BJ (cell line): ENCODE data around the gene FHIP2A. TPM values are rescaled to one million over a fixed set of nuclear protein-coding genes. Genes with fewer than 3 reads are reported as not detected.
"Not testable (repeated sequence)": the region's sequence is repeated elsewhere in the genome, so short reads cannot be mapped to it uniquely, and the experiment has no call there.

ENCODE experiments used
- CTCF ChIA-PET: fragments of 350-600 bp; formaldehyde crosslinking; extraction: SDS; loops from one replicate; lab custom pipeline; 2021; ENCODE audit warnings: antibody characterized with exemption, inconsistent platforms; lab: Yijun Ruan, JAX
- POLR2A ChIA-PET: fragments of 300-600 bp; sonication (Branson Sonifier 250); formaldehyde crosslinking; extraction: SDS; loops from one replicate; lab custom pipeline; 2021; ENCODE audit warnings: antibody characterized with exemption; lab: Charles Lee
- DNase-seq: peaks from one replicate; pipeline ENCODE4 v3.0.0-alpha.2; 2011; ENCODE audit warnings: low read depth
- H3K27me3 ChIP-seq: 2 replicates; pipeline ENCODE4 v1.6.0; 2011; ENCODE audit warnings: low read length; ENCODE audit not compliant: control insufficient read depth, insufficient read depth
- H3K36me3 ChIP-seq: 2 replicates; pipeline ENCODE4 v1.5.1; 2011; ENCODE audit warnings: low read length; ENCODE audit not compliant: control insufficient read depth, insufficient read depth
- H3K4me3 ChIP-seq: 2 replicates; pipeline ENCODE4 v1.5.1; 2011; ENCODE audit warnings: low read depth, mild to moderate bottlenecking, control low read depth, low read length
- polyA minus RNA-seq: library from RNA; depleted of rRNA, polyadenylated mRNA; stranded (reverse); fragments of >200 nt; gene quantifications from 2 replicates; pipeline ENCODE4 v1.2.3, GENCODE V29; 2011; rRNA and poly(A)+ RNA removed
- polyA plus RNA-seq: library from polyadenylated mRNA; depleted of rRNA; stranded (reverse); fragments of >200 nt; gene quantifications from 2 replicates; pipeline ENCODE4 v1.2.3, GENCODE V29; 2011; rRNA removed
- TF ChIP-seq, protein P1 (sequence below): IDR thresholded peaks from 2 replicates; pipeline ENCODE4 v1.5.1; 2011; ENCODE audit warnings: low read depth, mild to moderate bottlenecking, control low read depth, inconsistent platforms, low read length, moderate library complexity; ENCODE audit not compliant: insufficient read depth

FHIP2A gene, protein sequence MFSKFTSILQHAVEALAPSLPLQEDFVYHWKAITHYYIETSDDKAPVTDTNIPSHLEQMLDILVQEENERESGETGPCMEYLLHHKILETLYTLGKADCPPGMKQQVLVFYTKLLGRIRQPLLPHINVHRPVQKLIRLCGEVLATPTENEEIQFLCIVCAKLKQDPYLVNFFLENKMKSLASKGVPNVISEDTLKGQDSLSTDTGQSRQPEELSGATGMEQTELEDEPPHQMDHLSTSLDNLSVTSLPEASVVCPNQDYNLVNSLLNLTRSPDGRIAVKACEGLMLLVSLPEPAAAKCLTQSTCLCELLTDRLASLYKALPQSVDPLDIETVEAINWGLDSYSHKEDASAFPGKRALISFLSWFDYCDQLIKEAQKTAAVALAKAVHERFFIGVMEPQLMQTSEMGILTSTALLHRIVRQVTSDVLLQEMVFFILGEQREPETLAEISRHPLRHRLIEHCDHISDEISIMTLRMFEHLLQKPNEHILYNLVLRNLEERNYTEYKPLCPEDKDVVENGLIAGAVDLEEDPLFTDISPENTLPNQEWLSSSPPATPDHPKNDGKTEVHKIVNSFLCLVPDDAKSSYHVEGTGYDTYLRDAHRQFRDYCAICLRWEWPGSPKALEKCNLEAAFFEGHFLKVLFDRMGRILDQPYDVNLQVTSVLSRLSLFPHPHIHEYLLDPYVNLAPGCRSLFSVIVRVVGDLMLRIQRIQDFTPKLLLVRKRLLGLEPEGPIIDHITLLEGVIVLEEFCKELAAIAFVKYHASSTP
- polyA plus RNA-seq (13.4 and 22.2 TPM in 2 replicates), polyA minus RNA-seq (35.5 TPM in 2 replicates)

DNA sequence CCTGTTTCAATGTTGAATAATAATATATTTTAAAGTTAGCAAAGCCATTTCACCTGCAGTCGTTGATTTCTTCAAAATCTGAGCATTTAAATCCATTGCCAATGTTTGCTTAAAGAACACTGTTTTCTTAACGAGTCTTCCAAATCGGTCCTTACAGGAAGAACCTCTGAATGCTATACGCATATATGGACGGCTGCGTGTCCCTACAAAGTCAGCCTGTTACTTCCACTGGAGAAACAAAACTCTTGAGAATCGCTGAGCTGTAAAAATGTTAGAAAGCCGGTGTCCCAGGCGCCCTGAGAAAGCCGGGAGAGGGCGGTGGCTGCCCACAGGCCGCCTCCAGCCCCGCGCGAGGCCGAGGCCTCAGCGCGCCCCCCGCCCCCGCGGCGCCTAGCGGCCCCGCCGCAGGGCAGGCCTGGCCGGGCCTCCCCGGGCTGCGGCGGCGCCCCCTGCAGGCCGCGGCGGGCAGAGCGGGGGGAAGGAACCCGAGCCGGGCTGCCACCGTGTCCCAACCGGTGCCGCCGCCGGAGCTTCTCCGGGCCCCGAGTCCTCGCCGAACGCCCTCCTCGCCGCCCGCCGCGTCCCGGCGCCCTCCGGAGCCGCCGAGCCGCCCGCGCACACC, at the start of gene FHIP2A:
TSS of gene FHIP2A (plus strand) at position 488 of the 622 bp plus-strand sequence. CDS start 299 bp downstream, outside the sequence.
- ChIA-PET CTCF (interaction anchor here (0.6 to 2.7 kb wide), 31 partner anchors 8 to 517 kb away, joined by 3 to 16 read pairs (median 4); no protein-coding TSS in a partner anchor), POLR2A (interaction anchor here (1.0 kb wide), 1 partner anchor 10 kb away, joined by 3 read pairs; no protein-coding TSS in a partner anchor)
- H3K27me3 ChIP-seq: no peaks in the 10 kb centered on the region
- no peaks in the 10 kb centered on the region for H3K36me3 ChIP-seq
- DNase-seq: no peak
- H3K4me3 ChIP-seq: peak within 1 kb of the TSS; percentile 86
- TF ChIP-seq, protein P1, sequence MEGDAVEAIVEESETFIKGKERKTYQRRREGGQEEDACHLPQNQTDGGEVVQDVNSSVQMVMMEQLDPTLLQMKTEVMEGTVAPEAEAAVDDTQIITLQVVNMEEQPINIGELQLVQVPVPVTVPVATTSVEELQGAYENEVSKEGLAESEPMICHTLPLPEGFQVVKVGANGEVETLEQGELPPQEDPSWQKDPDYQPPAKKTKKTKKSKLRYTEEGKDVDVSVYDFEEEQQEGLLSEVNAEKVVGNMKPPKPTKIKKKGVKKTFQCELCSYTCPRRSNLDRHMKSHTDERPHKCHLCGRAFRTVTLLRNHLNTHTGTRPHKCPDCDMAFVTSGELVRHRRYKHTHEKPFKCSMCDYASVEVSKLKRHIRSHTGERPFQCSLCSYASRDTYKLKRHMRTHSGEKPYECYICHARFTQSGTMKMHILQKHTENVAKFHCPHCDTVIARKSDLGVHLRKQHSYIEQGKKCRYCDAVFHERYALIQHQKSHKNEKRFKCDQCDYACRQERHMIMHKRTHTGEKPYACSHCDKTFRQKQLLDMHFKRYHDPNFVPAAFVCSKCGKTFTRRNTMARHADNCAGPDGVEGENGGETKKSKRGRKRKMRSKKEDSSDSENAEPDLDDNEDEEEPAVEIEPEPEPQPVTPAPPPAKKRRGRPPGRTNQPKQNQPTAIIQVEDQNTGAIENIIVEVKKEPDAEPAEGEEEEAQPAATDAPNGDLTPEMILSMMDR: peak; percentile 32; the same call in 1 of the 2 replicates

DNA sequence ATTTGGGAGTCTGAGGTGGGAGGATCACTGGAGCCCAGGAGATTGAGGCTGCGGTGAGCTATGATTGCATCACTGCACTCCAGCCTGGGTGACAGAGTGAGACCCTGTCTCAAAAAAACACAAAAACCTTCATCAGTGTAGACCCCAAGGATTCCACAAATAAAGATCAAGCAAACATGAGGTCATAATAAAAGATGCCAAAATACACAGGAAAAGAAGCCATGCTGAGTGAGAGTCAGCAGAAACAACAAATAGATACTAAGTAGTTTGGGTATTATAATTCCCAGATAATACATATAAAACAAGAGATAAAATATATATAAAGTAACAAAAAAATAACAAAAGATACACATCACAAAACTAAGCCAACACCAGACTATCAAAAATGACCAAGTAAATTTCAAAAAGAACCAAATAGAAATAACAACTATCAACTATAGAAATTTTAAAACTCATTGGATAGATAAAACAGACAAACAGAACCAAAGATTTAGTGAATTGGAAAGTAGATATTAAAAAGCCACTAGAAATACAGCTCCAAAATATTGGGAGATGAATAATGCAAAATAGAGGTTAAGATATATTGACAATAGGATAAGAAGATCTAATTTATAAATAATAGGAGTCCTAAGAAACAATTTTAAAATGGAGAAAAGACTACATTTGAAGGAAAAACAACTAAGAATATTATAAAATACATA, 48.9 kb upstream of the FHIP2A start:
- TF ChIP-seq, protein P1: no peak
- Histone ChIP-seq H3K36me3 (no peaks in the 10 kb centered on the region), H3K4me3 (no peak overlapping the region), H3K27me3 (no peaks in the 10 kb centered on the region)
- no peak for DNase-seq
- ChIA-PET POLR2A (no interaction called here), CTCF (no interaction called here)

DNA sequence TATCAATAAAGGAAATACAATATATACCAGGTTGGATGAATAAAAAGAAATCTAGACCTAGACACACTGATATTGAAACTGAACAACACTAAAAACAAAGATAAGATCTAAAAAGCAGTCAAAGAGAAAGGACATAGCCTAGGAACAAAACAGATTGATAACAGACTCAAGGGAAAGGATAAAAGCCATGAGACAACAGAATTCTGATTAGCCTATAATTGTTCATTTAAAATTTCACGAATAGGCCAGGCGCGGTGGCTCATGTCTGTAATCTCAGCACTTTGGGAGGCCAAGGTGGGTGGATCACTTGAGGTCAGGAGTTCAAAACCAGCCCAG, 48.4 kb upstream of the FHIP2A start:
- Histone ChIP-seq H3K27me3 (no peaks in the 10 kb centered on the region), H3K36me3 (no peaks in the 10 kb centered on the region), H3K4me3 (no peak overlapping the region)
- TF ChIP-seq, protein P1: no peak
- no peak for DNase-seq
- POLR2A ChIA-PET: no interaction called here
- CTCF ChIA-PET: no interaction called here

DNA sequence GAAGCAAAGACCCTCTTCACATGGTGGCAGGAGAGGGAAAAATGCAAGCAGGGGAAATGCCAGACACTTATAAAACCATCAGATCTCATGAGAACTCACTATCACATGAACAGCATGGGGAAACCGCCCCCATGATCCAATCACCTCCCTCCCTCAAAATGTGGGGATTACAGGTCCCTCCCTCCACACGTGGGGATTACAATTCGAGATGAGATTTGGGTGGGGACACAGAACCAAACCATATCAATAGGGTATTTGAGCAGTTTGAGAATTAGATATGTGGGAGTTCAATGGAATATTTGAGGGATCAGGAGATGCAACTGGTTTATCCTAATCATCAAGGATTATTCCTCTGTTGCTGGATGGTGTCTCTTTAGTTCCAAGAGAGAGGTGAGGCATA, 46.5 kb upstream of the FHIP2A start:
- DNase-seq, CTCF ChIA-PET: not testable (repeated sequence)

DNA sequence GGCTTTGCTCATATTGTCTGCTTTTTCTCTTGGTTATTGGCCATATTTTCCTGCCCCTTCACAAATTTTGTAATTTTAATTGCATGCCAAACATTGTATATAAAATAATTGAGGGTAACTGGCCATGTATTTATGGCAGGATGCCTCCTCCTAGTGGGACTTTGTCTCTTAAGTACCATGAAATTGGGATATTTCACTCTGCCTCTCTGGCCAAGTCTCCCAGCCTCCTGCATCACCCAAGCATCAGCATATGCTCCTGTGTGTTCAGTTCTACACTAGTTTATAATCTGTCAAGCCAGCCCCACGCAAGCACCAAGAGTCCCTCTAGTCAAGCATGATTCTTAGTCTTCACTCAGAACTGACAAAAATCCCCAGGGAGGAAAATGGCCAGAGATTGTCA, 44.2 kb upstream of the FHIP2A start:
- no peaks in the 10 kb centered on the region for H3K27me3 ChIP-seq
- ChIA-PET CTCF (interaction anchor here (1.0 kb wide), 1 partner anchor 473 kb away, joined by 3 read pairs; no protein-coding TSS in a partner anchor), POLR2A (no interaction called here)
- no peak for DNase-seq
- no peak overlapping the region for H3K4me3 ChIP-seq
- no peaks in the 10 kb centered on the region for H3K36me3 ChIP-seq
- TF ChIP-seq, protein P1: no peak

More for the DNA sequence above, 46.5 kb upstream of the FHIP2A start:
- H3K36me3 ChIP-seq, H3K4me3 ChIP-seq, POLR2A ChIA-PET, H3K27me3 ChIP-seq: not testable (repeated sequence)
